GM18502 (cell line): ENCODE results near the gene TMPRSS13.
"Not testable (repeated sequence)": the region's sequence is repeated elsewhere in the genome, so short reads cannot be mapped to it uniquely, and the experiment has no call there.

ENCODE experiments used
- ATAC-seq: cut with Tn5 transposase; IDR thresholded peaks from one replicate; pipeline ENCODE4 v1.9.1; 2021; ENCODE audit warnings: mild to moderate bottlenecking; ENCODE audit not compliant: unreplicated experiment, poor library complexity

TMPRSS13 gene

DNA sequence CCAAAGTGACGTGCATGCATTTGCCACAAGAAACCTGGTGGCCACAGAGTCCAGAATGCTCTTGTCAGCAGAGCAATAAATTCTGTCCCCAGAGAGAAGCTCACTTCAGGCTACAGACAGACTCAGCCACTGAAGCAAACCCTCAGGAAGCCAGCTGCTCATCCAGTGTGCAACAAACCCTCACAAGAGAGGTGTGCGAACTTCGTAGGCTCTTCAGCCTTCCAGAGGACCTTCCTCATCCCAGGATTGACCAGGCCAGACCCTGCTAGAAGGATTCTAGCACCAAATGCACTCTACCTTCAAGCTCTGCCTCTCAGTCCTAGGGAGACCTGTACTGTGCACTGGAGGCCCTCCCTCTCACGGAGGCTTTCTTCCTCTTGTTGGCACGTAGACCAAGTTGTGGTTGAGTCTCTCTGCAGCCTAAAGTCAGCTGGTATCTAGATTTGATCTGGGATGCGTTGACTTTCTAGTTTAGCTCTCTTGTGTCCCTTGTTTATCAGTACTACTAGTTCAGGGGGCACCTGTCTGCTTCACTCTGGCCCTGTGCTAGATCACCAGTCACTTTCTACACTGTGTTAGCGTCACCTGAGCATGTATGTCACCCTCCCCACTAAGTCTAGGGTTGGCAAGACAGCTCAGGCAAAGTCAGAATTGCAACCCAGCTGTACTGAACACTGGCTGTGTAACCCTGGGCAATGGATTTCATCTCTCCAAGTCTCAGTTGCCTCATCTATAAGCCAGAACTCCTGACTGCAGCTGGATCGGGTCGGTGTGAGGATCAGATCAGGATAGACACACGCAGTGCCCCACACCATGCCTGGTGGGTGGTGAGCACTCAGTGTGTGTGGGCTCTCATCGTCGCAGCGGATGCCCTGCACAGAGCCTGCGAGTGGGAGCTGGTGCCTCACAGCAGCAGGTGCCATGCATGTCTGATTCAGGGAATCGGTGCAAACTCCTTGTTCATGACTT is 22.1 kb upstream of the TMPRSS13 start:
- ATAC-seq, result no peak

DNA sequence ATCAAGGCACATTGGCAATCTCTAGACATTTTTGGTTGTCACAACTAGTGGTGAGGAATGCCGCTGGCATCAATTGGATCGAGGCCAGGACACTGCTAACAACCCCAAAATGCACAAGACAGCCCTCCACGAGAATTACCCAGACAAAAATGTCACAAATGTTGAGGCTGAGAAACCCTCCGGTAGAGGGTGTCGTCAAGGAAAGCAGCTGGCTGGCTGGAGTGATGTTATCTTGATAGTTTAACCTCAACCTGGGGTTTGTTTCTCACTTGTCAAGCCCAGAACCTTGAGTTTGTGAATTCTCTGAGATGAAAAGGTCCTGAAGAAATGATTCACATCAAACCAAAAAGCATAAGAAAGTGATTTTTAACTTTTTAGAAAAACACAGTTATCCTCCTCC is 21.1 kb upstream of the TMPRSS13 start:
- no peak for ATAC-seq

DNA sequence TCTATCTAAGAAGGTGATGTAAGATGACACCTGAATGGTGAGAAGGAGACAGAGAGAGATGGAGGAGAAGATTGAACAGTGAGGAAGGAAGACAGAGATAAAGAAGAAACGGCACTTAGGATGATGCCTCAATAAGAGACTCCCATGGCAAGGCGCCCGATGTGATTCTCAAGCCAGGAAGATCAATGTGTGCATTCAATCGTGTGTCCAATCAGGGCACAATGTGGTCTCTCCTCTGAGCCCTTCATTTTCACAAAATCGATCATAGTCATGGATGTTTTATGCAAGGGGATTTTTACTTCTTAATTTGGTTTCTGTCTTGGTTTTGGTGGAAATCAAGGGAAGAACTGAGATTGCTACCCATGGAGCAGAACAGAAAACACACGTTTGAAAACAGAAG is 19.9 kb upstream of the TMPRSS13 start:
- no peak for ATAC-seq

DNA sequence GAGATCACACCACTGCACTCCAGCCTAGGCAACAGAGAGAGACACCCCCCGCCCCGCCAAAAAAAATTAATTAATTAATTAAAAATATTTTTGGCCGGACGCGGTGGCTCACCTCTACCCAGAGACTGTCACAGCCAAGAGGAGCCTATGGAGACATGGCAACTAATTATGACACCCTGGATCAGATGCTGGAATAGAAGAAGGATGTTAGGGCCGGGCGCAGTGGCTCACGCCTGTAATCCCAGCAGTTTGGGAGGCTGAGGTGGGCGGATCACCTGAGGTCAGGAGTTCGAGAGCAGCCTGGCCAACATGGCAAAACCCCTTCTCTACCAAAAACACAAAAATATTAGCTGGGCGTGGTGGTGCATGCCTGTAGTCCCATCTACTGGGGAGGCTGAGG is 19.3 kb upstream of the TMPRSS13 start:
- ATAC-seq, result not testable (repeated sequence)

DNA sequence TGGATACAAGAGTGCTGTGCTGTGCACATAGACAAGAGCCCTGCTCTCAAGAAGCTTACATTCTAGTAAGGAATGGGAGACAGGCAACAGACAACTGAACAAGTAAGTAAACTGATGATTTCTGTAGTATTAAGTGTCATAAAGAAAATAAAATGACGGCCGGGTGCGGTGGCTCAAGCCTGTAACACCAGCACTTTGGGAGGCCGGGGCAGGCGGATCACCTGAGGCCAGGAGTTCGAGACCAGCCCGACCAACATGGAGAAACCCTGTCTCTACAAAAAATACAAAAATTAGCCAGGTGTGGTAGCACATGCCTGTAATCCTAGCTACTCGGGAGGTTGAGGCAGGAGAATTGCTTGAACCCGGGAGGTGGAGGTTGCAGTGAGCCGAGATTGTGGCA is 18.5 kb upstream of the TMPRSS13 start:
- ATAC-seq, result not testable (repeated sequence)

DNA sequence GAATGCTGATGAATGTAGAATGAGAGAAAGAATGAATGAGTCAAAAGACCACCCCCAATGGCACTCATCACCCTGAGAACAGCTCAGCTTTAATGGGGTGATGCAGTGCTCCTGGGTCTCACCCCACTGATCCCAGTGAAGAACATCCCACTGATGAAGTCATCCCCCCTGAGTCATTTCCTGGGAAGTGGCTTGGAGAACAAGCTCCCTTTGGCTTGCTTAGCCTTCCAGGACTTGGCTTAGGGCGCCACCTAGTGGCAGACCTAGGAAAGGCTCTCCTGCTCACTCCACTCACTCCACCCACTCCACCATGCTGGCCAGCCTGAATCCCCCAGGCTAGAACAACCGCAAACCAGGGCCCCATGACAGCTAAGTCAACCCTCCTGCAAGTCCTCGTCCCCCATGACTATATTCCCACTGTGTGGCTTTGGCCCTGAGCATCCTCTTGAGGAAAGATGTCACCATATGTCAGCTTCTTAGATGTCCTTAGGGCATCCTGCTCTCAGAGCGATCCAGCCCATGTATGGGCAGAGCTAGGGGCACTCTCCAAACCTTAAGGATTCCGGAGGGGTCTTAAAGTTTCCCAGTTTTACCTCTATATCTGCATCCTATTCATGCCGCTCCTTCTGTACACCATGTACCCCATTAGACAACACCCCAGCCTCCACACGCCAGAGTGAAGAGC is 17.8 kb upstream of the TMPRSS13 start:
- ATAC-seq, result peak; percentile 54

DNA sequence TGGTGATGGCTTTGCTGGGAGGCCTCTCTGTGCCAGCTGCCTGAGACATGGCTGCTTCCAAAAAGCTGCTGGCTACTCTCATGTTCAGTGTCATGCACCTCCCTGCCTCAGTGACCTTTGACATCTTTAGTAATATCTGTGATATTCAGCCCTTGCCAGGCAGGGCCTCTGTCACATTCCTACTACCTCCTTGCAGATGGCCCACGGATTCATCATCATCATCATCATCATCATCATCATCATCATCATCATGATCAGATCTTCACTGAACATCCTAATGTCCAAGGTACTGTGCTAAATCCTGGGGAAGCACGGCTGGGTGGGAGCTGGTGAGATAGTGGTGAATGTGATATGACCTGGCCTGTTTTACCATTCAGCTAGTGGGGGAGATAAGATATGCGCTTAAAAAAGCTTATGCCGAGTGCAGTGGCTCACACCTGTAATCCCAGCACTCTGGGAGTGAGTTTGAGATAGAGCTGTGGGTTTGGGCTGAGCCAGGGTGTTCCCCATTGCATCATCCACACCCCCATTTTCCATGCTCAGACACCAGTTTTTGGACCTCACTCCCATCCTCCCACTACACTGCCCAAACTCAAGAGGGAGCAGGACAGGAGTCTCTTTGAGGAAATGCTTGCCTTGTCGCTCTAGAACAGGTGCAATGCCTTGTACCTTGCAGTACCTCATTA is 17.1 kb upstream of the TMPRSS13 start:
- ATAC-seq, result no peak

DNA sequence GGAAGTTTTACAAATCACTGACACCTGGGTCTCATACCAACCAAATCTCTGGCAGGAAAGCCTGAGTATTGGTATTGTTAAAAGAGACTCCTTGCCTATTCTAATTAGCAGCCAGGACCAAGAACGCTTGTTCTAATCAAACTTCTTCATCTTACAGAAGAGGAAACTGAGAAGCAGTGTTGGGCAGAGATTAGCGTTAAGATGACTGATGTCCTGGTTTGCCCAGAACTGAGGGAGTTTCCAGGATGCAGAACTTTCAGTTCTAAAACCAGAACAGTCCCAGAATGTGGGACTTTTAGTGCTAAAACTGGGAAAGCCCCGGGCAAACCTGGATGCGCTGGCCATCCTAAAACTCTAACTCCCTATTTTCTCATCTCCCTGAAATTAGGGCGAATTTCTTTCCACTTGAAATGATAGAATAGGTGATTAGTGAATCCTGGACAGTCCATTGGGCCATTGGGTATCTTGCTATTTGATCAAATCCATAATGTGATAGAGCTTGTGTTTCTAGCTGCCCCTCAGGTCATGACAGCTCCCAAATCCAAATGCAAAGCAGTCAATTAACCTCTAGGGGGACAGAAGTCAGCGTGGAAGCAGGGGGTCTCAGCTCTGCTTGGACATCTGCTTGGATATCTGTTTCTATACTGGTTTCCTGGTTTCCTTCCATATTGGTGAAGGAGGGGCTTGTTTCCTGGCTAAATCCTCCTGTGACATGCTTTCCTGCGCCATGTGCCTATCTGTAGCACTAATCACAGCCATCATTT is 16.0 kb upstream of the TMPRSS13 start:
- no peak for ATAC-seq

DNA sequence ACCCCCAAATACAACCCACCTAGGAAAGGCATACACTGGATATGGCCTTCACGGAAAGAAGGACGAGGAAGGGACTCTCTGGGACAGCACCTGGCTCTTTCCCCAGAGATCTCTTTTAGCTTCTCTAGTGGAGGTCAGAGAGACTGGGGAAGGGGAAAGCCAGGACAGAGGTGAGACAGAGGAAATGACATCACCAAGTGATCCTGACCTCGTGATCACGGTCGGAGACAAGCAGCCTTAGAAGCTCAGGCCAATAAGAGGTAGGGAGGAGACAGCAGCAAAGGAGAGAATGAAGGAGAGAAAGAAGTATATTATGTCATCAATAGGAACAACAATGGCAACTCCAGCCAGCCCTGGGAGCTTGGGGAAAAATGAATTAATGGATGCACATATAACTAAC is 15.4 kb upstream of the TMPRSS13 start:
- no peak for ATAC-seq

DNA sequence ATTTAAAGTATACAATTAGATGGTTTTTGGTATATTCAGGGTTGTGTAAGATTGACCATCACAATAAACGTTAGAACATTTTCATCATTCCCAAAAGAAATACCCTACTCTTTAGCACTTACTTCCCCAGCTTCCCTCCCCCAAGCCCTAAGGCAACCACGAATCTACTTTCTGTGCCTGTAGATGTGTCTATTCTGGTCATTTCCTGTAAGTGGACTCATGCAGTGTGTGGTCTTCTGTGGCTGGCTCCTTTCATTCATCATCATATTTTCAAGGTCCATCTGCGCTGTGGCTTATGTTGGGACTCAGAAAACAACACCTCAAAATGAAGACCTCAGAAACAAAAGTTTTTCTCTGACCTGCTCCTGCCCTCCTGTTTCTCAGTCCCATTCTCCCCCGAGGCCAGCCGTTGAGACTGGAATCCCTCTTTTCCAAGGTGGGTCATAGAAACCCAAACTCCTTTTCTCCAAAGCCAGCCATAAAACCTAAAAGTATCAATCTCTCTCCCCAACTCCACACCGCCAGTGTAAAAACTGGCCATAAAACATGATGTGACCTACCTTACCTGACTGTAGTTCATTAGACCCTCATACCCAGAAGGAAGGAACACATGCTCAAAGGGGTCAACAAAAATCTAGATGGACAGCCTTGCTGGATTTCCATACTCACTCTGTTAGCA is 12.9 kb upstream of the TMPRSS13 start:
- no peak for ATAC-seq

DNA sequence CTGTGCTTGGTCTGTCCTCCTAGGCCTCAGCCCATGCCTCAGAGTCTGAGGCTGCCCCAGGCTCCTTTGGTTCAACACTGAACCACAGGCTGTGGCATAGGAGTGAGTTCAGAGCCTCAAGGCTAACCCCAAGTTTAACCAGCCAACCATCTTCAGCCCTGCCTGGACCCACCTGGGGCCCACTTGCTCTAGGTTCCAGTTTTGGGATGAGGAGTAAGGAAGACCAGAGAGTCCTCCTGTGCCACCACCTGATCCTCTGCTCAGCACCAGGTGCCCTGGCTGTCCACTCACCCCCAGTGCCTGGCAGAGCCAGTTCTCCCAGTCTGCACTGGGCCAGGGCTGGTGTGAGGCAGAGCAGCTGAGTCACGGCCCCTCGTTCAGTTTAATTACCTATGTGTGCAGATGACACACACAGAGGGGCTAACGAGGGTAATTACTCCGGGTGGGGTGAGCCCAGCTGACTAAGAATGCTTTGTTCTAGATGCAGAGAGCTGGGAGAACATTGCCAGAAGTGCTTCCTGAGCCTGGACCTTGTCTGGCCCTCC is 12.0 kb upstream of the TMPRSS13 start:
- ATAC-seq, result no peak

DNA sequence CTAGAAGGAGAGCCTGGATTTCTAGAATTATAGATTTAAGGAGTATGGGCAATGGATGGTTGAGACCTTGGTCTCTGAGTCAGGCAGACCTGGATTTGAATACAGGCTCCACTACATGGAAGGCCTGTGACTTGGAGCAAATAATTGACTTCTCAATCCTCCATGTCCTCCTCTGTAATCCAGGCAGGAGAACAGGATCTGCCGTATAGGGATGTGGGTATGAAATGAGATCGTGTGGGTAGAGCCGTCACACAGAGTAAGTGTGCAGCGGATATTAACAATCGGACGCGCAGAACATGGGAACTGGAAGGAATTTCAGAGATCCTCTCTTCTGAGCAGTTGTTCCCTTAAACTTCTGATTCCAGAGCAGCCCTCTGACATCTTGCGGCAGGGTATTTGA is 11.5 kb upstream of the TMPRSS13 start:
- no peak for ATAC-seq

DNA sequence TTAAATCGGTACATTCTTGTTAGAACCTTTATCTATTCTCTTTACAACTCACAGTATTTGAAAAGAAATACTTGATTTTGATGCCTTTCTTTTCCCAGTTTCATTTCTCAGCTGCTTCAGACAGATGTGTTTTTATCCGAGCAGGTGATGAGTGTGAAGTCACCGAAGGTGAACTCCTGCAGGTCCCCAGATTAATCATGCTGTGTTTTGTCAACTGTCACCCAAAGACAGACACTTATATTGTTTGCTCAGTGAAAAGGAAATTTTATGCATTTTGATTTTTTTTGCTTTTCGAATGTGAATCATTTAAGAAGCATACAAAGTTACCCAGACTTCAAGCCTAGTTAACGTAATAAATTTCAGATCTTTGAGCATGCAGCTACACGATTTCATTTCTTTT is 7.8 kb upstream of the TMPRSS13 start:
- ATAC-seq, result no peak

DNA sequence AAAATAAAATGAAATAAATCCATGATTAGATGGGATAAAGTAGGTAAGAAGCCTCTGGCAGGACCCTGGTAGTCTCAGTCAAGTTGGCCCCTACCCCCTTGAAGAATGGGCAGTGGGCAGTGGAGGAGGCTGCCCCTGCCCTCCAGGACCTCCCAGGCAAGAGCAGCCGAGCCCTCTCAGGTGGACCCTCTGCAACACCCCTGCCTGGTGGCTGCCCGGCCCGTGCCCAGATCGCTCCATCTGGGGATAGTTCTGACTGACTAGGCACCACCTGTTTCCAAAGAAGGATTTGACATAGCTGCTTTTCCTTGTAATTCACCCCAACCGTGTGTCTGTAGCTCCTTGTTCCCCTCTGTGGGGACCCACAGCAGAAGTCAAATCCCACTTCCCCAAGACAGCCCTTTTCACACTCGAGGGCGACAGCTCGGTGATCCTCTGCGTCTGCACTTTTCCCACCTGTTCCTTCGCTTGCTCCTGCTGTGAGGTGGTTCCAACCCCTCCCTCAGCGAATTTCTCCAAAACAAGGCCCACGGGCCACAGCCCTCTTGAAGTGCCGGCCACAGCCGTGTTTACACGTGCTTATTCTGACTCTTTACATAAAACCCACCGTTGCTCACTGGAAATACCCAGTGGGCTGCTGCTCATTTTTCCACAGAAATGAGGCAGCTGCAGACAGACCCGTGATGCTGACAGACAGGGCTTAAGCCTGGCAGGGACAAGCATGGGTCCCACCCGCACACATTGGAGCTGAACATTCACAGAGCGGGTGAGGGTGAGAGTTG is 5.5 kb upstream of the TMPRSS13 start:
- ATAC-seq, result no peak

DNA sequence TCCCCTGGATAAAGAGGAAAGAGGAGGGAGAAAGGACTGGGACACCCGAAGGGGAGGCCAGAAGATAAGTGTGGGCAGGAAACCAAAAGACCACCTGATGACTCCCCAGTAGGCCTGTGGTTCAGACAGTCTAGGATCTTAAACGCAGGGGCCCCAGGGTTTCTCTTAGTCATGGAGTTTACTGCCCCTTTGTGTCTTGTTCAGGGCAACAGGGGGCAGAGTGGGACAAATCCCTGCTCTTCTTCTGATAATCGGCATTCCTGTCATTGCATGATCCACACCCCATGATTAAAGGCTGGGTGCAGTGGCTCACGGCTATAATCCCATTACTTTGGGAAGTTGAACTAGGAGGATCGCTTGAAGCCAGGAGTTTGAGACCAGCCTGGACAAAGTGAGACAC is 4.7 kb upstream of the TMPRSS13 start:
- ATAC-seq, result no peak

DNA sequence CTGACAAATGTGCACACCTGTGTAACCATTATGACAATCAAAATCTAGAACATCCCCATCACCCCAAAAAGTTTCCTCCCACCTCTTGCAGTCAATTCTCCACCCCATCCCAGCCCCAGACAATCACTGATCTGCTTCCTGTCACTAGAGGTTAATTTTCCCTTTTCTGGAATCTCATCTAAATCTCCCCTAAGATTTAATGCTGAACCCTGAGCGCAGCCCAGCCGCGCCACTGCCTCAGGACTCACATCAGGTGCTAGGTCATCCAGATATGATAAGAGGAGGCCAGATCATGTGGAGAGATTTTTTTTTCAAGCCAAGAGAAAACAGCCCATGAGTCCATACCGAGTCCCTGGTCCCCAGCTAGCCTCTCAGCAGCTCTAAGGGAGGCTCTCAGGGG is 4.3 kb upstream of the TMPRSS13 start:
- no peak for ATAC-seq

DNA sequence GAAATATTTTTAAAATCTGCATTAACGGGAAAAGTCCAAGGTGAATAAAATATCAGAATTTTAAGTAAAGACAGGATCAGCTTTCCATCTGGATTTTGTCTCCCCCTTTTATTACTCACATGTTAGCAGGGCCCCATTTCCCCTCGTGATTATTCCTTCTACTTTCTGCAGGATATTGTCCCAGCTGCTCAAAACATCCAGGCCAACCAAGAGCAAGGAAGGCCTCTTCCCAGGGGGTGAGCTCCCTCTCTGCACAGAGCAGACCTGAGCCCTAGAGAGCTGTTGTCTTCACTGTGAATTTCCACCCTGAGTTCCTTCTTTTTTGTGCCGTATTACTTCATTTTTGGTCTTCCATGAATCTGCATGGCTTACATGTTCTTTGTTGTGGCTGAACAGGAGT is 3.7 kb upstream of the TMPRSS13 start:
- ATAC-seq, result no peak

DNA sequence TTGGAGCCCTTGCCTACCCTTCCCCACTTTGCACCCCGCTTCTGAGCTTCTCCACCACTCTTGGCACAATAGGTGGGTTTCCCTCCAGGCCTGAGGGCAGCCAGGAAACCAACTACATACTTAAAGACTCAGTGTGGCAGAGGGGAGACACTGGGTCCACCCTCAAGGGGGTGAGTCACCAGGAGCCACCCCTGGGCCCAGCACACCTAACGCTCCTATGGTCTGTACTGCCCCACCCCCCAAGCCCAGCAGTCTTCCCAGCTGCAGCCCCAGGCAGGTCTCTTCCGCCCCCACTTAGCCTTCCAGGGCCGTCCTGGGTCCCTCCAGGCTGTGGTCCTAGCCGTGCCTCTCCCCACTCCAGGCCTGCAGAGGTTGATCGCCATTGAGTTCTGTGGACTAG is 3.2 kb upstream of the TMPRSS13 start:
- no peak for ATAC-seq

DNA sequence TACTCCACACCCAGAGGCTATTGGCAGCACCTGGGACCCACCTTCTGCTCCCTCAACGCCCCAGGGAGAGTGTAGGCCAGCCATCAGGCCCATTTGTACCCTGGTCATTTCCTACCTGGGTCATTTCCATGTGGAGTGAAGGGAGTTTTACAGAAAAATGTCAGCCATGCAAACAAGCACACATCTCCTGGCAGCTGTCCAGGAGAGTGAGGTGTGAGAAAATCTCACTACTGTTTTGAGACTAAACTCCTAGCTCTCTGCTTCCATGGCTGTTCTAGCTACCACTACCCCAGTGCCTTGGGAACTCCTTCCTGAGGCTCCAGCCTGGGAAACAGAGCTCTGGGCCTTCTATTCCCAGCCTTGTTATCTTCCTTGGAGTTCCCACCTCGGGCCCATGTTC is 2.8 kb upstream of the TMPRSS13 start:
- ATAC-seq, result peak; percentile 54
